Neuronal stem cell (in vitro differentiated cells): ENCODE data around the gene NIN.

Experiments
- DNase-seq: peaks from one replicate; pipeline ENCODE4 v3.0.0-alpha.2; 2013; ENCODE audit warnings: low spot score
- H2AFZ ChIP-seq: one replicate; pipeline ENCODE4 v1.6.1; 2013; ENCODE audit warnings: mild to moderate bottlenecking, low read length, inconsistent platforms
- H2AK5ac ChIP-seq: 2 replicates; pipeline ENCODE4 v1.6.1; 2013; ENCODE audit warnings: low read depth, mild to moderate bottlenecking, inconsistent platforms, low read length, moderate library complexity, mixed read lengths
- H2BK120ac ChIP-seq: 2 replicates; pipeline ENCODE4 v1.6.1; 2013; ENCODE audit warnings: low read depth, mild to moderate bottlenecking, inconsistent platforms, low read length, moderate library complexity, mixed read lengths
- H2BK12ac ChIP-seq: one replicate; pipeline ENCODE4 v1.6.1; 2013; ENCODE audit warnings: low read length, inconsistent platforms
- H2BK15ac ChIP-seq: 2 replicates; pipeline ENCODE4 v1.6.1; 2013; ENCODE audit warnings: mild to moderate bottlenecking, low read length, inconsistent platforms, mixed read lengths
- H2BK5ac ChIP-seq: one replicate; pipeline ENCODE4 v1.6.1; 2013; ENCODE audit warnings: inconsistent platforms, mild to moderate bottlenecking, low read length, moderate library complexity
- H3K14ac ChIP-seq: one replicate; pipeline ENCODE4 v1.6.1; 2013; ENCODE audit warnings: low read length, inconsistent platforms
- H3K18ac ChIP-seq: 2 replicates; pipeline ENCODE4 v1.6.1; 2013; ENCODE audit warnings: low read length, inconsistent platforms
- H3K23ac ChIP-seq: 2 replicates; pipeline ENCODE4 v1.6.1; 2013; ENCODE audit warnings: low read depth, mild to moderate bottlenecking, mixed read lengths, low read length, inconsistent platforms; ENCODE audit not compliant: poor library complexity
- H3K27ac ChIP-seq: replicated peaks from 3 replicates; pipeline ENCODE4 v1.5.1; 2013; ENCODE audit warnings: low read length, inconsistent platforms
- H3K27me3 ChIP-seq, 3 experiments: 2 replicates each; pipeline ENCODE4 v1.6.1; 2013; ENCODE audit warnings: low read length in 3 of 3, mild to moderate bottlenecking in 2 of 3, inconsistent platforms in 1 of 3, low read depth in 1 of 3, mixed read lengths in 1 of 3, moderate library complexity in 1 of 3; ENCODE audit not compliant: control insufficient read depth in 3 of 3, insufficient read depth in 3 of 3
- H3K36me3 ChIP-seq, 2 donors: replicated peaks in 1 of 2; 2 replicates each; pipeline ENCODE4 v1.6.1; 2013; ENCODE audit warnings: low read length in 2 of 2; ENCODE audit not compliant: control insufficient read depth in 2 of 2, insufficient read depth in 2 of 2
- H3K4ac ChIP-seq: 2 replicates; pipeline ENCODE4 v1.6.1; 2013; ENCODE audit warnings: inconsistent platforms, mild to moderate bottlenecking, low read length, moderate library complexity
- H3K4me1 ChIP-seq, 2 donors: 1 replicate in 1 of 2; 2 replicates in 1 of 2; pipeline ENCODE4 v1.6.1; 2013; ENCODE audit warnings: low read length in 2 of 2, low read depth in 1 of 2; ENCODE audit not compliant: control insufficient read depth in 2 of 2, insufficient read depth in 1 of 2
- H3K4me2 ChIP-seq: one replicate; pipeline ENCODE4 v1.6.1; 2013; ENCODE audit warnings: mild to moderate bottlenecking, low read length, inconsistent platforms; ENCODE audit not compliant: insufficient read depth, poor library complexity, severe bottlenecking
- H3K4me3 ChIP-seq, 2 donors: 2 replicates each; pipeline ENCODE4 v1.5.1; 2013; ENCODE audit warnings: low read length in 2 of 2, mild to moderate bottlenecking in 2 of 2, inconsistent platforms in 1 of 2, moderate library complexity in 1 of 2
- H3K79me1 ChIP-seq: one replicate; pipeline ENCODE4 v1.6.1; 2013; ENCODE audit warnings: low read depth, mild to moderate bottlenecking, inconsistent platforms, low read length, moderate library complexity
- H3K9ac ChIP-seq: one replicate; pipeline ENCODE4 v1.6.1; 2013; ENCODE audit warnings: mild to moderate bottlenecking, low read depth, low read length, inconsistent platforms; ENCODE audit not compliant: poor library complexity
- H3K9me3 ChIP-seq, 2 donors: replicated peaks in 1 of 2; 2 replicates each; pipeline versions ENCODE3 to v1.6.1; 2013; ENCODE audit warnings: low read length in 2 of 2, mild to moderate bottlenecking in 2 of 2, inconsistent platforms in 1 of 2, low read depth in 1 of 2, mixed read lengths in 1 of 2, moderate library complexity in 1 of 2; ENCODE audit not compliant: control insufficient read depth in 2 of 2, insufficient read depth in 1 of 2
- H4K8ac ChIP-seq: one replicate; pipeline ENCODE4 v1.6.1; 2013; ENCODE audit warnings: low read depth, mild to moderate bottlenecking, inconsistent platforms, low read length, moderate library complexity
- H4K91ac ChIP-seq: one replicate; pipeline ENCODE4 v1.6.1; 2013; ENCODE audit warnings: low read length, low read depth, mild to moderate bottlenecking, inconsistent platforms; ENCODE audit not compliant: poor library complexity
- whole genome bisulfite sequencing, 2 donors: extraction: QIAGEN DNeasy Blood & Tissue Kit; methylation state at CpG; one replicate each; pipeline ENCODE4 v1.1.7; 2013; ENCODE audit warnings: missing lambda C conversion rate in 2 of 2, mixed read lengths in 1 of 2; ENCODE audit not compliant: insufficient read length in 2 of 2, insufficient replicate concordance in 1 of 2; ENCODE audit errors: extremely low coverage in 2 of 2; 5-methylcytosine and 5-hydroxymethylcytosine counted together

The NIN gene

GRCh38 chr14:50871914-50872732 is 41.2 kb upstream of the NIN start, which contains the start of gene ABHD12B:
ABHD12B (plus strand) TSS chr14:50872053; CDS start chr14:50872175, 122 bp downstream.
- DNase-seq = no peak
- H3K4me3 ChIP-seq = peak within 1 kb of the TSS in 1 of 2 donors; percentile 74
- H2AFZ ChIP-seq = peak within 1 kb of the TSS; percentile 13

GRCh38 chr14:50871228-50871627 is 40.3 kb upstream of the NIN start:
- Histone ChIP-seq H3K9ac (no peak overlapping the region), H3K27me3 (peaks cover 0 to 69% (median 22%) of the 10 kb centered on the region in 3 experiments)
- WGBS, 2 donors = no CpG with 5 or more reads among the region's 5 CpGs

More at GRCh38 chr14:50871914-50872732, 41.2 kb upstream of the NIN start, which contains the start of gene ABHD12B:
- Histone ChIP-seq H4K91ac (no peak within 1 kb of the TSS), H3K23ac (peak within 1 kb of the TSS; percentile 63), H3K36me3 (no peaks in the 10 kb centered on the region), H2BK12ac (no peak within 1 kb of the TSS), H2AK5ac (no peak within 1 kb of the TSS), H3K79me1 (no peaks in the 10 kb centered on the region), H3K4me1 (peaks cover 0 to 8% of the 10 kb centered on the region in 2 donors), H2BK15ac (no peak within 1 kb of the TSS), H3K9me3 (peaks cover 0 to 3% of the 10 kb centered on the region in 2 donors), H3K14ac (no peak within 1 kb of the TSS), H3K27me3 (peaks cover 0 to 73% (median 22%) of the 10 kb centered on the region in 3 experiments), H2BK120ac (no peak within 1 kb of the TSS), H3K18ac (peak within 1 kb of the TSS; percentile 69), H2BK5ac (no peak within 1 kb of the TSS), H4K8ac (no peak within 1 kb of the TSS), H3K9ac (peak within 1 kb of the TSS; percentile 31), H3K4me2 (peak within 1 kb of the TSS; percentile 59), H3K4ac (no peak within 1 kb of the TSS), H3K27ac (no peak within 1 kb of the TSS)
- no CpG with 5 or more reads among the region's 63 CpGs for WGBS, 2 donors

DNA sequence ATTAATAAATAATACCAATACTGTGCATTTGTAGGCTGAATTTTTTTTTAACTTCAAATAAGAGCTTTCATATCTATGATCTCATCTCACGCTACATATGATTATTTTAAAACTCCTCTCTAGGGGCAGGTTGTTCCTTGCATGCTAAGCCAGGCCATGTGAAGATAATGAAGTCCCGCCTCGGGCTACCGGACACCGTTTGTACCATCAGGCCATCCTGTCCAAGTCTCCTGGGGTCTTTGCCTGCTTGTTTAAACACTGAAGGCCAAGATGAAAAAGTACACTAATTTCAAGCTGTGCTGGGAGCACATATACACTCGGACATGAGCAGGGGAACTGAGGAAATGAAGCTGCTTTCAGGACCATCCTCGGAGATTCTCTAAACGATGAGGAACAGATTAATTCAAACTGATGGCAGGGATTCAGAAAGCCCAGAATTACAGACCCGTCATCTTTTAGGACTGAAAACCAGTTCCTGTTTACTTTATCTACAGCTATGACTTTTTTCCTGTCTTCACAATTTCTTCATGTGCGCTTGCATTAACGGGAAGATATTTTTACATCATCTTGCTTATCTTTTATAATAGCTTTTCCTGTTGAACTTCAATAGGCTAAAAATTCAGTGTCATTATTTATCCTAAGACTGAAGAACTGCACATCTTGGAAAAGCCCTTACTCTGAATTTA is 34.6 kb upstream of the NIN start:
- no CpG with 5 or more reads among the region's 11 CpGs for WGBS, 2 donors
- DNase-seq = no peak
- no peak overlapping the region for H3K4ac ChIP-seq
- H4K8ac ChIP-seq = no peak overlapping the region
- no peak overlapping the region for H2AFZ ChIP-seq
- no peaks in the 10 kb centered on the region for H3K79me1 ChIP-seq
- no peak overlapping the region for H2BK5ac ChIP-seq
- H4K91ac ChIP-seq = no peak overlapping the region
- H3K27ac ChIP-seq = no peak overlapping the region
- no peak overlapping the region for H2AK5ac ChIP-seq
- H3K4me1 ChIP-seq = peaks cover 4 to 14% of the 10 kb centered on the region in 2 donors
- no peak overlapping the region for H3K14ac ChIP-seq
- no peak overlapping the region for H3K9ac ChIP-seq
- no peak overlapping the region for H3K23ac ChIP-seq
- no peak overlapping the region for H2BK12ac ChIP-seq
- H3K27me3 ChIP-seq = peaks cover 0 to 22% (median 0%) of the 10 kb centered on the region in 3 experiments
- H3K4me3 ChIP-seq = no peak overlapping the region
- no peaks in the 10 kb centered on the region for H3K9me3 ChIP-seq
- no peak overlapping the region for H2BK120ac ChIP-seq
- no peak overlapping the region for H2BK15ac ChIP-seq
- no peak overlapping the region for H3K4me2 ChIP-seq
- no peak overlapping the region for H3K18ac ChIP-seq
- no peaks in the 10 kb centered on the region for H3K36me3 ChIP-seq

More at GRCh38 chr14:50871228-50871627, 40.3 kb upstream of the NIN start:
- Histone ChIP-seq H3K9me3 (peaks cover 0 to 3% of the 10 kb centered on the region in 2 donors), H2BK12ac (no peak overlapping the region), H3K18ac (no peak overlapping the region), H3K4me3 (no peak overlapping the region), H3K14ac (no peak overlapping the region), H4K91ac (no peak overlapping the region), H3K36me3 (no peaks in the 10 kb centered on the region), H2BK5ac (no peak overlapping the region), H3K79me1 (no peaks in the 10 kb centered on the region), H3K23ac (no peak overlapping the region), H4K8ac (no peak overlapping the region), H2AFZ (no peak overlapping the region), H2BK15ac (no peak overlapping the region), H3K27ac (no peak overlapping the region), H2BK120ac (no peak overlapping the region), H3K4me2 (no peak overlapping the region), H2AK5ac (no peak overlapping the region), H3K4me1 (peaks cover 0 to 8% of the 10 kb centered on the region in 2 donors), H3K4ac (no peak overlapping the region)
- DNase-seq = no peak

DNA sequence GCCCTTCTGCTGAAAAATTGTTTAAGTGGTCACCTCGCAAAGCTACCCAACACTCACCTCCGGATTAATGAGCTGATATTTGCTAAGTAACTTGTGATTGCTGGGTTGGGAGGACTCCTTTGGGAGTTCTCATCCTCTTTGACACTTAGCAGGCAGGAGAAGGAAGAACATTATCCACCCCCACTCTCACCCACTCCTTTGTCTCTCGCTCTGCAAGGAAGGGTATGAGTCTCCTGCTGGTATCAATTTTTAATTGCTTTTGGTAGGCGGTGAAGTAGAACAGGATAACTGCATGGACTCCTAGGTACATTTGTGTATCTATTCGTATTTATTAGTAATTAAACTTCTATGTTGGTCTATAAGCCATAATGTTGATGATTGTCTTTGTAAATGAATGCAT is 34.0 kb upstream of the NIN start:
- no peak overlapping the region for H2BK12ac ChIP-seq
- H4K91ac ChIP-seq = no peak overlapping the region
- H3K4me3 ChIP-seq = no peak overlapping the region
- H3K4me1 ChIP-seq = peaks cover 6 to 17% of the 10 kb centered on the region in 2 donors
- no peak overlapping the region for H2AK5ac ChIP-seq
- no peaks in the 10 kb centered on the region for H3K36me3 ChIP-seq
- no CpG with 5 or more reads among the region's 5 CpGs for WGBS, 2 donors
- no peak overlapping the region for H3K27ac ChIP-seq
- H3K9ac ChIP-seq = no peak overlapping the region
- H3K18ac ChIP-seq = no peak overlapping the region
- no peak overlapping the region for H3K23ac ChIP-seq
- no peak overlapping the region for H3K4me2 ChIP-seq
- no peak overlapping the region for H2AFZ ChIP-seq
- H2BK15ac ChIP-seq = no peak overlapping the region
- no peak for DNase-seq
- peaks cover 0 to 16% (median 0%) of the 10 kb centered on the region in 3 experiments for H3K27me3 ChIP-seq
- H3K4ac ChIP-seq = no peak overlapping the region
- H4K8ac ChIP-seq = no peak overlapping the region
- no peak overlapping the region for H3K14ac ChIP-seq
- H2BK5ac ChIP-seq = no peak overlapping the region
- no peak overlapping the region for H2BK120ac ChIP-seq
- no peaks in the 10 kb centered on the region for H3K79me1 ChIP-seq
- H3K9me3 ChIP-seq = no peaks in the 10 kb centered on the region
